K562 treated with DMSO at 1 percent for 48 hours (cell line): ENCODE data around the gene MCMBP. TPM values are rescaled to one million over a fixed set of nuclear protein-coding genes. Genes with fewer than 3 reads are reported as not detected.

ENCODE experiments used
- total RNA-seq: library from RNA; unstranded; fragments of 300-600 nt; gene quantifications from 2 replicates; pipeline ENCODE4 v1.2.3, GENCODE V29; 2022; ENCODE audit warnings: low replicate concordance; ENCODE audit errors: extremely low read depth

MCMBP gene
- not detected in 2 replicates for total RNA-seq

DNA sequence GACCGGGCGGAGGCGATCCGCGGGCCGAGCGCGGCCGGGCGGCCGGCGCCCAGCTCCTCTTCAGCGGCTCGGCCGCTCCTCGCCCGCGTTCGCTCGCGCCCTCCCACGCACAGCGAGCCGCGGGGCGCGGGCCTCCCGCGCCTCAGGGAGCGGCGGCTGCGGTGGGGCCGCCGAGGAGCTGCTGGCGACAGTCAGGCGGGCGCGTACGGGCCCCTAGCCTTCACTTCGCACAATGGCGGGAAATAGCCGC lies at the start of gene MCMBP:
TSS of gene MCMBP (minus strand) at position 234 of the 250 bp plus-strand sequence. CDS start 259 bp downstream, outside the sequence.

DNA sequence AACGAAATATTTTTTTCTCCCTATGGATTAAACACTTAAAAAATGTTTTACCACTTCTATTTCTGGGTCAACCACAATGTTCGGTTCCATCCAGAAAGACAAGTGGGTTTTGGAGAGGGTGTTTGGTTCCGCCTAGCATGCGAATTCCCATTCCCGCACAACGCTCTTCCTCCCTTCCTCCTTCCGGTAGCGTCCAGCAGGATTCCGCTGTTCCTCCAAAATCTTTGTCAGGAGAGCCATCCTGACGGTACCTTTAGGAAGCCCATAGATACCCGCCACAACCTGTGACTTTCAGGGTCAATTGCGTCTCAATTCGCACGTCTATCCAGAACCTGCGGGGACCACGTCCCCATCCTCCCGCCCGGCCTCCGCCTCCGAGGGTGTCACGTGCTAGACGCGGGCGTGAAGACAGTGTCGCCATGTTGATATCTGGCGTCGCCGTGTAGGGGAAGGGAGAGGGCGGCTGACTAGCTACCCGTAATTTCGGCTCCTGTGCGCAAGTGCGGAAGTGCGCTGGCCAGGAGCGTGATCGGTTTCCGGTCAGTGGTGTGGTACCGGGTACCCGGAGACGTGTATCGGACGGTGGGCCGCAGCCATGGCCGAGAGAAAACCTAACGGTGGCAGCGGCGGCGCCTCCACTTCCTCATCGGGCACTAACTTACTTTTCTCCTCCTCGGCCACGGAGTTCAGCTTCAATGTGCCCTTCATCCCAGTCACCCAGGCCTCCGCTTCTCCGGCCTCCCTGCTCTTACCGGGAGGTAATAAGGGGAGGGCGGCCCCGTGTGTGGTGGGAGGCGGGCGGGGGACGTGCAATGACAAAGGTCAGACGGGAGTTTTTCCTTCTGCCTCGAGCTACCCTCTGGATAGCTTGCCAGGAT lies 19.8 kb upstream of the MCMBP start, which contains the start of gene SEC23IP:
TSS of gene SEC23IP (plus strand) at position 543 of the 878 bp plus-strand sequence. CDS start at position 596, 53 bp downstream.

Other genes with a start within 250 kb of the MCMBP start
- not detected in 2 replicates for gene BAG3, start 221.5 kb downstream of the MCMBP start, total RNA-seq
- gene INPP5F, start 146.8 kb downstream of the MCMBP start, total RNA-seq = not detected in 2 replicates
- not detected in 2 replicates for gene SEC23IP, start 19.9 kb upstream of the MCMBP start, total RNA-seq